Measurements from ENCODE around the gene NEURL1B.

DNA sequence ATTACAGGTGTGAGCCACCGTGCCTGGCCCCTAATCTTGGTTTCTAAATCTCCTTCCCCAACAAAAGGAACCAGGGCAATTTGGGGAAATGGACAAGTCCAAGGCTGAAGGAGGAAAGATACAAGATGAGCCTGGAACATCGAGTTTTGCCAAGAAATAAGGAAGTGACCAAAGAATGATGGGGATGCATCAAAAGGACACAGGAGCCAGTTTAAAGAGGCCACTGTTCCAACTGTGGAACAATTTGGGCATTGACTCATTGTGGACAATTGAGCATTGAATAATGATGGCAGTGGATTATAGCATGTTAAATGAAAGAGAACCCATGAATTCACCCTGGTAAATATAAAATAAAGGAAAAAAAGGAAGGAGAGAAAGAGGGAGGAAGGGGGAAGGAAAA is 82.4 kb downstream of the NEURL1B start:
- TF ChIP-seq, protein P1, sequence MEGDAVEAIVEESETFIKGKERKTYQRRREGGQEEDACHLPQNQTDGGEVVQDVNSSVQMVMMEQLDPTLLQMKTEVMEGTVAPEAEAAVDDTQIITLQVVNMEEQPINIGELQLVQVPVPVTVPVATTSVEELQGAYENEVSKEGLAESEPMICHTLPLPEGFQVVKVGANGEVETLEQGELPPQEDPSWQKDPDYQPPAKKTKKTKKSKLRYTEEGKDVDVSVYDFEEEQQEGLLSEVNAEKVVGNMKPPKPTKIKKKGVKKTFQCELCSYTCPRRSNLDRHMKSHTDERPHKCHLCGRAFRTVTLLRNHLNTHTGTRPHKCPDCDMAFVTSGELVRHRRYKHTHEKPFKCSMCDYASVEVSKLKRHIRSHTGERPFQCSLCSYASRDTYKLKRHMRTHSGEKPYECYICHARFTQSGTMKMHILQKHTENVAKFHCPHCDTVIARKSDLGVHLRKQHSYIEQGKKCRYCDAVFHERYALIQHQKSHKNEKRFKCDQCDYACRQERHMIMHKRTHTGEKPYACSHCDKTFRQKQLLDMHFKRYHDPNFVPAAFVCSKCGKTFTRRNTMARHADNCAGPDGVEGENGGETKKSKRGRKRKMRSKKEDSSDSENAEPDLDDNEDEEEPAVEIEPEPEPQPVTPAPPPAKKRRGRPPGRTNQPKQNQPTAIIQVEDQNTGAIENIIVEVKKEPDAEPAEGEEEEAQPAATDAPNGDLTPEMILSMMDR (IDR thresholded peaks at IDR 0.05), result no peak
- no peak for TF ChIP-seq POLR2A (IDR thresholded peaks at IDR 0.05)
